Activated naive CD4-positive, alpha-beta T cell treated with anti-CD3 and anti-CD28 coated beads, Interleukin-2, amount 50 U/mL, for 16 hours (primary cell): Measurements from ENCODE around the gene KIAA0408.

Experiments
- DNase-seq: peaks from one replicate; pipeline ENCODE4 v3.0.0-alpha.2; 2020

KIAA0408 gene

DNA sequence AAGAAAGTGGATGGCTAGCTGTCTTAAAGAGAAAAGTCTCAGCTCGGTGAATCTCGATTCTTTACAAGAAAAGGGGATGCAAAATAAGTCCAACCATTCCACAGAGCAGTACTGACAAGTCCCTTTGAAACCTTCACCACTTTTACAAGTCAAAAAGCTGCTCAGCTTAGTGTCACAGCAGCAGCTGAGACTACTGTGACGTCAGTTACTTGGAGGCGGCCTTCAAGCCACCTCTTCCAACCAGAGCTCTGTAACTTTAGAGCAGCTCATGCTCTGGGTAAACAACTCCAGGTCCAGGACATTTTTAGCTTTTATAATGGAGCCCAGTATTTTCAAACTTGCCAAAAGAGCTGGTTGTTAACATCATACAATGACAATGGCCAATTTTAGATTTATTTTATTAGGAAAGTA lies at the start of gene KIAA0408:
Gene KIAA0408 (minus strand): TSS at position 159 of the 411 bp plus-strand sequence. CDS start 5,408 bp downstream, outside the sequence.
- DNase-seq = no peak

DNA sequence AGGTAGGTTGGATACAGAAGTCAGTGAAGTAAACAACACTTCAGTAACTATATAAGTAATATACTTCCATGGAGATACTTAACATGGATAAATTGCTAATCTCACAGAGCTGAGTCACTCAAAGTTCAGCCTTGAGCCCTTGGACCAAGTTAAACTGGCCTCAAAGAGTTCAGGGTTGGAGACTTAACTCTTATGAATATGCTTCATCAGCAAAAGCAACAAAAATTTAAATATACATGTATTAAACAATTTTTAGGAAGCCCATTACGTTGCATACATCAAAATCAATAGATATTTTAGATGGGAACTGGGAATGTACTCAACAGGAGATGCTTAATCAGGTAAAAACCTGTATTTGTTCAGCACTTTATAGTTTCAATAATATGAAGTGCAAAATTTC lies 47.7 kb upstream of the KIAA0408 start:
- DNase-seq = no peak

DNA sequence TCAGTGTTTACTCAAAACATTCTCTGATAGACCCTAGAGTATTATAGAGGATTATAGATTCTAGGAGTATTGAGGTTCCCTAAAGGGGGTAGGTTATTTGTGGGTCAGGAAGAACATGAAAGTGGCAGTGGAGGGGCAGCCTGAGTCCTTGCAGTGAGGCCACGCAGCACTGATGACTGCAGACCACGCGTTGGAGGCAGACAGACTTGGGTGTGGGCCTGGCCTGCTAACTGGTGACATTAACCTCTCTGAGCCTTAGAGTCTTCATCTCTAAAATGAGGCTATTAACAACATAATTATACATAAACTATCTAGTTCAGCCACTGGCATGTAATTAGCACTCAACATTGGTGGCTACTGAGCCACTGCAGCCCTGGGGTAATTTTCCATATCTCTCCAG lies 43.8 kb upstream of the KIAA0408 start:
- DNase-seq = no peak

DNA sequence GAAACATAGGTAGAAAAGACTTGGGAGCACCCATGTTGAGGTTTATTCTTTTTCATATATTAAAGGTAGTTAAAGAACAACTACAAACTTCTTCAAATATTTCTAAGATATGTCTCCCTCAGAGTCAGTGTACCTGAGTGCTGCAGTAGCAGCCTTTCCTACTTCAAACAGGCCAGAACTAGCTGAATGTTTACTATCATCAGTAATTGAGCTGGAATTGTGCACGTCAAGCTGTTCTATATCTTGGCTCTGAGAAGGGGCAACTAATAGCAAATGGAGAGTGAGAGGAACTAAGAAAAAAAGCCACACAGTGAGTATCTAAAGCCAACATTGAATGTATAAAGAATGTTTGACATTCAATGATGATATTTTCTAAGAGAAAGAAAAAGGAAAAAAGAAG lies 38.2 kb upstream of the KIAA0408 start:
- no peak for DNase-seq

DNA sequence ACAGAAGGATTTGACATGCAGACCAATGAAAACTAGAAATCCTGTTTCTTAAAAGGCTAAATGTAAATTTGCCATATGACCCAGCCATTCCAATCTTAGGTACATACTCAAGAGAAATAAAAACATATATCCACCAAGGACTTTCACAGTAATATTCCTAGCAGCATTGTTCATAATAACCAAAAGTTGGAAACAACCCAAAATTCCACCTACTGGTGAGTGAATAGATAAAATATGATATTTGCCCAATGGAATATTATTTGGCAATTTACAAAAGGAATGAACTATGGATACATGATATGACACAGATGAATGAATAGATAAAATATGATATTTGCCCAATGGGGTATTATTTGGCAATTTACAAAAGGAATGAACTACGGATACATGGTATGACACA lies 37.3 kb upstream of the KIAA0408 start:
- no peak for DNase-seq

DNA sequence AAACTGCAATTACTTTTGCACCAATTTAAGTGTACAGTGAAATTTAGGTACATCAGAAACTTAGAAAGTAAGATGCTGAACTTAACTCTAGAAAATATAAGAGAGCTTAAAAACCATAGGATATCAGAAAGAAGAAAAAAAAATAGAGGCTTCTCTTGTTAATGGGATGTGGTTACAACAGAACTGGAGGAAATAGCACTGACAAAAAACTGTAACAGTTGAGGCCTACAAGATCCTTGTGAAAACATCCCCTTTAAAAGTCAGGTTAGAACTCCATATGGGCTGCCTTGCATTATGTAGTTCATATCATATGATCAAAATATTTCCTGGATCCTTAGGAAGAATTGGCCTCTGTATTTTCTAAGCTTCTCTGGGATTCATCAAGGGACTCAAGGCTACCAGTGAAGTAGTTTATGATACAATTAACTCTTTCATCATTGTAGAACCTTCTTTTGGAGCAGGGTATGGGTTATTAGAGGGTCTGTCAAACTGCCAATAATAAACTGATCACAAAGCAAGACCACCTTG lies 35.1 kb upstream of the KIAA0408 start:
- no peak for DNase-seq

DNA sequence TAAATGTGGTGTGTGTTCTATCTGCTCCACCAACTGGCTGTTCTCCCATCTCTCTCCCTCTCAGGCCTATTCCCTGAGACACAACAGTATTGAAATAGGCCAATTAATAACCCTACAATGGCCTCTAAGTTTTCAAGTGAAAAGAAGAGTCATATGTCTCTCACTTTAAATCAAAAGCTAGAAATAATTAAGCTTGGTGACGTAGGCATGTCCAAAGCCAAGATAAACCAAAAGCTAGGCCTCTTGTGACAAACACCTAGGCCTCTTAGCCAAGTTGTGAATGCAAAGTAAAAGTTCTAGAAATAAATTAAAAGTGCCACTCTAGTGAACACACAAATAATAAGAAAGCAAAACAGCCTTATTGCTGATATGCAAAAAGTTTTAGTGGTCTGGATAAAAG lies 30.1 kb upstream of the KIAA0408 start:
- no peak for DNase-seq

DNA sequence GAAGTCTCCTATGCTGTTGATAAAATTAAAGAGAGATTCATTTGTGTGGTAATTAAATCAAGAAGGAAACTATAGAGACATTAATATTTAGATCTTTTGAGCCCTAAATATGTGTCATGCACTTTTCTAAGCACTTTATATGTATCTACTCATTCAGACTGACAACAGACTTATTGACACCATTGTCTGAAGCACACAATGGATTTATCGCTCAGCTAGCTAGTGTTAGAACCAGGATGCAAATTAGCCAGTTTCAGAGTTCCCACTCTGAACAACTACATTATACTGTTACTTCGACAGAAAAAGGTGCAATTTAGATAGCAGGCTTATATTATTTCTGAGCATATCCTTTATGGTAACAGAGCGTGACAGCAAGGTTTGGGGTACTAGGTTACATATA lies 27.7 kb upstream of the KIAA0408 start:
- DNase-seq = no peak

DNA sequence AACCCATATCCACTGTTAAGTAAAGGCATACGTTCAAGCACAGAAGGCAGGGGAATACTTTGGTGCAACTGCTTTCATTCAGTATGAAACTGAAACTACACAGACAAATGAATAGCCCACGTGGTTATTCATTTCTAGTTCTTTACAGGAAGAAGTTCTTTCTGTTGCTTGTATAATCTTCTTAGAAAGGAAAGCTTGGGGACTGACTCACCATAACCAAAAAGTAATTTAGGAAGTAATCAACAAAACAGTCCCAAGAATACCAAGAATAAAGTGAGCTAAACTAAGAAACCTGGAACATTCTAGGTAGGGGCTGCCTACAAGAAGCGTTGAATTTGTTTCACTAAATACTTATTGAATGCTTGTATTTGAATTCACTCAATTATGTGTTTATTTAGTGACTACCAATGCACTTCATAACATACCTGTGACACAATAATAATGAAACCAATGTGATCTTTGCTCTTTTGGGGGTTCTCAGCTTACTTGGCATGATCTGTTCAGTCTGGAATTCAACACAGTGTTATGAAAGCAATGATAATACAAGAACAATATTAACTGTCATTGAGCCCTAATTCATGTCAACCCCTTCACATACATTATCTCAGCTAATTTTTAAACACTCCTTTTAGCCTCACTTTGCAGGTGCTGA lies 25.1 kb upstream of the KIAA0408 start:
- no peak for DNase-seq

DNA sequence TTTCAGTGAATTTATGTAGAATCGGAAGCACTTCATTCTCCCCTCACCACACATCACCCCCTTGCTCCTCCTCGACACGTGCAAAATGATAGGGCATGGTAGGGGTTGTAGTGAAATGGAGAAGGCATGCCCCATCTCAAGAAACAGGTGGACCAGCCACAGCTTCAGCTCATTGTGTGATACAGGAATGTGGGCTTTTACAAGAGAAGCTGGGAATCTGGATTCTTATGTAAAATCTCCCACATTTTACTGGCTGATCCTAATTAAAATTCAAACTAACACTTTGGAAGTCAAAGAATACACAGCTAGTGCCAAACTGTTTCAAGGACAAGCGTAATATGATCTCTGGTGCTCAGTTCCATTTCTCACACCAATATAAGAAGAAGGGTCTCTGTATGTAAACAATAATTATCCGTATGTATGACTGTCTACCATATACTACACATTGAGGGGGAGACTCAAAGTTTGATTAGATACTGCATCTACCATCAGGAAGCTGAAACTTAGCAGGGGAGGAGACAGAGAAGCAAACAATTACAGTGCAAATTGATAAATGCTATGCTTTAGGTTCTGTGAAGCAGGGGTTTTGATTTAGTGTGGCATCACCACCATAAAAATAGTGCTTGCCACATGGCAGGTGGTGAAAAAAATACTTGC lies 24.3 kb upstream of the KIAA0408 start:
- DNase-seq = no peak

DNA sequence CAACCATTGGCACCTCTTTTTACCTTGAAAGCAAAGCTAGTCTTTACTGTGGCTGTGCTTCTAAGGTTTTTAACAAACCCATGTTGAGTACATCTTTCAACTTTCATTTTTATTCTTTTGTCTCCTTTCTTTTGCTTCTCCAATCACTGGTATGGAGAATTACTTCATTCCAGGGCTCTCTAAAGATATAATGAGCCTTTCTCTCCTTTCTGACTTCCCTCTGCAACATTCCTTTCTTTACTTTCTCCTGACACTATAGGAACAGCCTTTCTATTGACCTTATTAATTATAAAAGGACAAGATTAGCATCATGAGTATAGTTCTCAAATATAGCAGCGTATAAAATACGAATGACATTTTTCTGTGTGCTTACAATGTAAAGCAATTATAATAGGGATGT lies 23.1 kb upstream of the KIAA0408 start:
- no peak for DNase-seq

DNA sequence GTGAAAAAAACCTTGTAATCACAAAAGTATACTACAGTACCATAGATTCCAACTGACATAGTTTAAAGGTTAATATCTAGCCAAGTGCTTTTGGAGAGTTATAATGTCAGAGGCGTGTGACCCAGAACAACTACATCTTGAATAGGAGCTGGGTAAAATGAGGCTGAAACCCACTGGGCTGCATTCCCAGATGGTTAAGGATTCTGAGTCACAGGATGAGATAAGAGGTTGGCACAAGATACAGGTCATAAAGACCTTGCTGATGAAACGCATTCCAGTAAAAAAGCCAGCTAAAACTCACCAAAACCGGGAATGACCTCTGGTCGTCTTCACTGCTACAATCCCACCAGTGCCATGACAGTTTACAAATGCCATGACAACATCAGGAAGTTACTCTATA lies 22.4 kb upstream of the KIAA0408 start:
- DNase-seq = no peak

DNA sequence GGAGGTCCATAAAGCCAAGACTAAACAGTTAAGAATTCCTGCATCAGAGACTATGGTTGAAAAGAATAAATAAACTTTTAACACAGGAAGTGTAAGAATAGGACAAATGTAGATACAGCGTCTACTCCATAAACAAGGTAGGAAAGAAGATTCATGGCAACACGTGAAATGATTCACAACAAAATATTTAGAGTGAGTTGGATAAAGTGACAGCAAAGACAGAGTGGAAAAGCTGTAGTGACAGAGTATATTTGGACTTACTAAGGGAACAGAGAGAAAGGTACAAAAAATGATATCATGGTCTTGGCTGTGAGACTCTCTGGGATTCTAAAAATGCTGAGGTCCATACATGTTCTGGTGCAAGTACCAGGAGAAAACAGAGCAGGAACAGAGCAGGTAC lies 21.9 kb upstream of the KIAA0408 start:
- no peak for DNase-seq

DNA sequence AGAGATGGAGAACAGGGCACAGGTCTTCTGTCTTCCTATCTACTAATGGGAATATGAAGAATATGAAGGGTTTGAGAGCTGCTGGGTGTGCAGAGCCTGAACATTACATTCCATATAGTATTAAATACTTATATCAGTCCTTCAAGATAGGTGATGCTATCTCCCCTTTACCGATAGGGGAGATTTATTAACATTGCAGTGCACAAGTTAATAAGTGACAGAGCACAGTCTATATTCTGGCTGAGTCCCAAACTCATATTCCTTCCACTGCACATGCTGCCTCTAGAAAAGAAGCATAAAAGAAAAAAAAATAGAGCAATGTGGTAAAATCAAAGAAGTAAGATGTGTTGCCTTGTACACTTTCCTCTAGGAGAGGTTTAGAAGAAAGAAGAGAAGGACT lies 18.5 kb upstream of the KIAA0408 start:
- no peak for DNase-seq

DNA sequence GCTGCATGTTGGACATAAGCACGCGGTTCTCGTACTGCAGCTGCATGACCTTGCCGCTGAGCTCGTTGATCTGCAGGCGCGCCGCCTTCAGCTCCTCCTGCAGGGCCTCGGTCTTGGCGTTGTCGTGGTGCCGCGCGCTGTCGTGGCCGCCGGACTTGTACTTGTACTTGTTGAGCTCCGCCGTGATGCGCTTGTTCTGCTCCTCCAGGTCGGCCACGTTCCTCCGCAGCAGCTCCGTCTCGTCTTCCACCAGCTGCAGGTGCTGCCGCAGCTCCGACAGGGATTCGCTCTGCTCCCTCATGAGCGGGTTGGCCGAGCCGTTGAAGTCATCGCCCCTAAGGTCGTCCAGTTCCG lies 16.6 kb upstream of the KIAA0408 start:
- DNase-seq = no peak

DNA sequence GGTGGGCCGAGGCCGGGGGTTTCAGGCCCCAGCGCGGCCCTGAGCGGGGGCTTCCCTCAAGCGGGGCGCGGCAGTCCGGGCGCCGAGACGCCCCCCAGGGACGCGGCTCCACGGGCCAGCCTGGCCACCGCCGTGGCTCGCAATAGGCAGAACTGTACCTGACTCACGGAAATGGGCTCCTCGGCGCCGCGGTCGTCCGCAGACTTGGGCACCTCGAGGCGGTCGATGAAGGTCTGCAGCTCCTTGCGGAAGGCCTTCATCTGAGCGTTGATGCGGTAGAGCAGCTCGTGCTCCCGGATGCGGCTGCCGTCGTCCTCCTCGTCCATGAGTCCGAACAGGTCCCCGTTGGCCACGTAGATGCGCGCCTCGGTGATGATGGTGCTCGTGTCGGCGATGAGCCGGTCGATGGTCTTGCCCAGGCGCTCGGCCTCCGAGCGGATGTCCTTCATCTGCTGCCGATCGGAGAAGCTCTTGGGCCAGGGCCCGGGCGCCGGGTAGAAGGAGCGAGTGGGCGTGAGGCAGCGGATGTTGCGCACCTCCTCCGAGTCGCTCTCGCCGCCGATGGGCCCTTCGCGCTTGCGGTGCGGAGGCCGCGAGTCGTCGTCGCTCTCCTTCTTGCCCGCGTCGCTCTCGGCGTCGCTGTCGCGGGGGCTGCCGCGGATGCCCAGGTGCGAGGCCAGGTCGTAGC lies 16.1 kb upstream of the KIAA0408 start:
- DNase-seq = no peak

DNA sequence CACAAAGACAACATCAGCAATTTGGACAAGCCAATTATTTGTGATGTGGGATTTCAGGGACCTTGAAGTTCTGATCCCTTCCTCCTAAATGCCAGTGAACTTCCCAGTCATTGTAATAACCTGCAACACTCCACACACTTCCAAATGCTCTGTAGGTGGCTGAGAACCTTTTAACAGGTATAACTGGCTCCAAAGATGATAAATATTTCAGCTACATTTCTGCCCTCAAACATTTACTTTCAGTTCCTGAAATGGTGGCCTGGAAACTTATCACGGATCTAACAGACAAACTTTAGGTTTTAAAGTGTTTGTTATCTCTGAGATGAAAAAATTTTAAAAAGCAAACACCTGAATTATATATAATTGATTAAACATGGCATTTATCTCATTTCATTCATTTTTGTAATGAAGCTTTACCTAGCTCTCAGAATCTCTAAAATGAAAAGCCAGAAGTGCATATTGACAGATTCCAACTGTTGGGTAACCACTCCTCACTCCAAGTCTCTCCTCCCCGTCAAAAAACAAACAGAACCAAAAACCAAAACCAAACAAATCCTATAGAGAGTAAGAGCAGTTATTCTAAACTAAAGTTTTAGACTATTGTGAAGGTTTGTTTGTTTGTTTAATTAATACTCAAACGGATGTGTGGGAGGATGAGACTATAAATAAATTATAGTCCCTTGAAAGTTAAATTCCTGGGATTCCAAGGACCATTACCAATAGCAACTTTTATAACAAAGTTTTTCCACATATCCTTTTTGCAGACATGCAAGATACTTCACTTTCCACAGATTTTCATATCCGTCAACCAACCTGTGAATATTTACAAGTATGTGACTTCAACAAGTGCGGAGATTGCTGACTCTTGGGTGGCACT lies 12.4 kb upstream of the KIAA0408 start:
- no peak for DNase-seq

DNA sequence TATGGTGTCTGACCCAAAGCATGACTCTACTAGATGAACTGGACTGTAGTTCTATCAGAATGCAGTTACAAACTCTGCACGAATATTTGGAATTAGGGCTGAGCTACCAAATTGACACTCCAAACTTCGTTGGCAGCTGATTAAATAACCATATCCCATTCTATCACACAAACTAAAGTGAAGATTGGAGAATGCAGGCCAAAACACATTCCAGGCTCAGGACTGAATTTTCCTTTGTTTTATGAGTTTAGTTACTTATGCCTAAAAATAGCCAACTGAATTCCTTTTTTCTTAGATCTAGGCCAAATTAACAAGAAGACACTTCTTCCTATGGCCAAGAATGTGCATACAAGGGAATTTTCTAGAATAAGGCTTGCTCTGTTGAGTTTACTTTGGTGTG lies 9.7 kb upstream of the KIAA0408 start:
- DNase-seq = no peak

DNA sequence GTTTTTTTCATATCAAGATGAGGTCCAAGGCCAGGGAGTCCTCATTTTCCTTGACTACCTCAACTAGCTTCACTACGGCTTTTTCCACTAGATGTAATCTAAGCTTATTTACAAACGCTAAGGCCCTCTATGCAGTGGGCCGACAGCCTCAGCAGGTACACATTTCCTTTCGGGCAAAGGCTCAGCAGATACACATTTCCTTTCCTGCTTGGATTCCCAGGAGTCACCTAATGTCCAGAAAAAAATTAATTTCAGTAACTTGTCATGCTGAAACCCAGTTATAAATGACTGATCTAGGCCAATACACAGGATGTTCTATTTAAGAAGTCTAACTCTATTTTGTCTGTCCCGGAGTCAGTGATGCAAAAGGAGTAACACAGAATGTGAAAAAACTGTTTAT lies 7.2 kb upstream of the KIAA0408 start:
- DNase-seq = no peak

DNA sequence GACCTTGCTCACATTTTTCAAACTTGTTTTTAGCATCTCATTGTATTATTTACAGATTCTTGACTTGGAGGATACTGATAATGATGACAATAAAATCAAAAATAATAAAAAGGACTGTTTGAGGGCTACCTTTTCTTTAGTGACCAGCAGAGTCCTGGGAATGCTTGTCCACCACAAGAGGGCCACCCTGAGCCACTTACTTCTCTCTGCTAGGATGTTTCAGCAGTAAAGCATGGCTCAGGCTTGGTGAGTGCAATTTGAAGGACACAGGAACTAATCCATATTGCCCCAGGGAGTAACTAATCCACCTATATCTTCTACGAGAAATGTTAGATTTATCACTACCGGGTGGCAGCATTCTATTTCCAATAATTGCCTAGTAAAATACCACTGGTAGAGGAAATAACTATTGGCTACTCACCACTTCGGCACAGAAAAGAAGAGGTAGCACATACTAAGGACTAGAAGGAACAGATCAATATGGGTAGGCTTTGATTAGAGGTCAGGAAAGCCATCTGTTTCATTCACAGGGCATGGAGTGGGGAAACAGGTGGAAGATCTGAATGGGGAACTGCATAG lies 5.8 kb upstream of the KIAA0408 start:
- peak; percentile 72 for DNase-seq

DNA sequence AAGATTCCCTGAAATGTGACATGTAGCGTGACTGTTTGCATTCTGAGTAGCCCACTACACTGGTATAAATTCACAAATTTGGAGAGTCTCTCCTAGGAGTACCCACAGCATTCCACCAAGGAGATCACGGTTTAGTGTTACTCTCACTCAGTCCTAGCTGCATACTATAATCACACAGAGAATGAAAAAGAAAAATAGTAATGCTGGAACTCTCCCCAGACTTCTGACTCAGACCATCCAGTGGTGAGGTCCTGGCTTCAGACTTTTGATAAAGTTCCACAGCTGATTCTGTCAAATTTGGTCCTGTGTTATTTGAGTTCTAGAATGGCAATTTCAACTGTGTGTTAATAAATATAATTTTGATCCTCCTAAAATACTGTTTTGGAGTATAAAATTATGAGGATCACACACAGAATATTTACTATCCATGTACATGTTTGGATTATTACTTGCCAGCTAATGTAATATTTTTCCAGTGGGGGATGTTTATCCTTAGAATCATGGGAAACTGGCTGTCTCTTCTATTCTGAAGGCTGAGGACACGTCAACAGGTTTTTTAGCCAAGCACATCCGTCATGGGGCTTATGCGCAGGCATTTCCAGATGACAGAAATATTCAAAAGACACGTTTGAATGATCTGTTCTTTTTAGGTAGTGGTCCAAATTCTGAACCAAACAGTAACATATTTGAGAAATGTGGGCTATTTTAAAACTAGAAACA lies 5.1 kb upstream of the KIAA0408 start:
- DNase-seq = no peak

DNA sequence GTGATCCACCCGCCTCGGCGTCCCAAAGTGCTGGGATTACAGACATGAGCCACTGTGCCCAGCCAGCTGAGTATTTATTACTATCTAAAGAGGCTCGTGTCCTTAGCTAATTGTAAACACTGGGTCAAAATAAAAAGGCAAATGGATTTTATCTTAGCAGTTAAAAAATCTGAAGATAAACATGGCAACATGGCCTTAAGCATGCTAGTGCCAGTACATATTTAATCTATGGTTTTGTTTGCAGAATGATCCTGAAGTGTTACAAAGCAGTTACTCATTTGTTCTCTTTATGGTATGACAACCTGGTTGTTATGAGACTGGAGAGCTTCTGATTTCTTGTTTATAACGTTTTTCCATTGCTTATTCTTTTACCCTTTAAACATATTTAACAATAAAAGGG lies 3.9 kb upstream of the KIAA0408 start:
- DNase-seq = no peak
